Neutrophil (primary cell): ENCODE data around the gene SKAP1.

Source experiments
- H3K27ac ChIP-seq: fragments of 200-600 bp; sonication (generic); 2 replicates; pipeline ENCODE4 v1.5.1; 2016; ENCODE audit warnings: mild to moderate bottlenecking, moderate library complexity
- H3K27me3 ChIP-seq: fragments of 200-600 bp; sonication (generic); 2 replicates; pipeline ENCODE4 v1.6.0; 2016; ENCODE audit warnings: mild to moderate bottlenecking
- H3K36me3 ChIP-seq: fragments of 200-600 bp; sonication (generic); 2 replicates; pipeline ENCODE4 v1.5.1; 2017
- H3K4me1 ChIP-seq, 2 experiments: fragments of 200-600 bp in 1 of 2; sonication (generic) in 1 of 2; 1 replicate in 1 of 2; 2 replicates in 1 of 2; pipeline versions ENCODE4 v1.5.1 to v1.6.1; 2013 to 2016; ENCODE audit warnings: low read depth in 1 of 2, low read length in 1 of 2, mild to moderate bottlenecking in 1 of 2, moderate library complexity in 1 of 2; ENCODE audit not compliant: control insufficient read depth in 1 of 2, insufficient read depth in 1 of 2
- H3K4me3 ChIP-seq, 2 experiments: fragments of 200-600 bp in 1 of 2; sonication (generic) in 1 of 2; 1 replicate in 1 of 2; 2 replicates in 1 of 2; pipeline ENCODE4 v1.5.1; 2013 to 2016; ENCODE audit warnings: low read depth in 1 of 2, low read length in 1 of 2, mild to moderate bottlenecking in 1 of 2, moderate library complexity in 1 of 2
- H3K9me3 ChIP-seq: fragments of 200-600 bp; sonication (generic); 2 replicates; pipeline ENCODE4 v1.5.1; 2016
- CTCF ChIP-seq: fragments of 200-600 bp; sonication (generic); IDR thresholded peaks from 2 replicates; pipeline ENCODE4 v1.5.1; 2016; ENCODE audit warnings: antibody characterized with exemption

Gene SKAP1

GRCh38 chr17:48198950-48199541 is 231.0 kb downstream of the SKAP1 start:
- Histone ChIP-seq H3K27ac (no peak overlapping the region), H3K4me3 (no peak overlapping the region), H3K27me3 (peaks cover 22% of the 10 kb centered on the region), H3K36me3 (no peaks in the 10 kb centered on the region), H3K4me1 (no peaks in the 10 kb centered on the region), H3K9me3 (no peaks in the 10 kb centered on the region)
- TF ChIP-seq CTCF = no peak

- peaks cover 49% of the 10 kb centered on the region for H3K27me3 ChIP-seq
- H3K36me3 ChIP-seq = no peaks in the 10 kb centered on the region
- no peak for TF ChIP-seq CTCF
- no peak overlapping the region for H3K27ac ChIP-seq
- H3K4me3 ChIP-seq = no peak overlapping the region
- no peaks in the 10 kb centered on the region for H3K9me3 ChIP-seq
- H3K4me1 ChIP-seq = no peaks in the 10 kb centered on the region
Measured at GRCh38 chr17:48195910-48196309, 234.1 kb downstream of the SKAP1 start.

GRCh38 chr17:48194097-48194550 is 235.9 kb downstream of the SKAP1 start:
- H3K4me3 ChIP-seq = no peak overlapping the region
- H3K4me1 ChIP-seq = no peaks in the 10 kb centered on the region
- peaks cover 49% of the 10 kb centered on the region for H3K27me3 ChIP-seq
- H3K36me3 ChIP-seq = no peaks in the 10 kb centered on the region
- no peaks in the 10 kb centered on the region for H3K9me3 ChIP-seq
- TF ChIP-seq CTCF = no peak
- H3K27ac ChIP-seq = no peak overlapping the region

GRCh38 chr17:48192321-48192731 is 237.7 kb downstream of the SKAP1 start:
- TF ChIP-seq CTCF = no peak
- no peaks in the 10 kb centered on the region for H3K4me1 ChIP-seq
- H3K36me3 ChIP-seq = no peaks in the 10 kb centered on the region
- H3K4me3 ChIP-seq = no peak overlapping the region
- no peaks in the 10 kb centered on the region for H3K9me3 ChIP-seq
- no peak overlapping the region for H3K27ac ChIP-seq
- H3K27me3 ChIP-seq = peaks cover 57% of the 10 kb centered on the region

GRCh38 chr17:48191362-48191761 is 238.7 kb downstream of the SKAP1 start:
- H3K27me3 ChIP-seq = peaks cover 57% of the 10 kb centered on the region
- H3K4me1 ChIP-seq = no peaks in the 10 kb centered on the region
- H3K4me3 ChIP-seq = no peak overlapping the region
- no peaks in the 10 kb centered on the region for H3K9me3 ChIP-seq
- TF ChIP-seq CTCF = no peak
- no peak overlapping the region for H3K27ac ChIP-seq
- H3K36me3 ChIP-seq = no peaks in the 10 kb centered on the region
